CD4-positive, CD25-positive, alpha-beta regulatory T cell (primary cell): ENCODE results near the gene HIBADH. TPM values are rescaled to one million over a fixed set of nuclear protein-coding genes. Genes with fewer than 3 reads are reported as not detected.

Source experiments
- ATAC-seq, 2 donors: fragments of 150-1000 bp; cut with Tn5 transposase; one replicate each; pipeline ENCODE4 v1.10.0; 2021; ENCODE audit warnings: low read depth in 2 of 2, moderate number of reproducible peaks in 2 of 2, moderate library complexity in 1 of 2
- DNase-seq, 3 donors: peaks; one replicate each; pipeline versions ENCODE4 v3.0.0 to v3.0.0-alpha.2; 2012 to 2022; ENCODE audit warnings: mixed read lengths in 1 of 3
- H3K27ac ChIP-seq: one replicate; pipeline ENCODE4 v1.7.0; 2013; ENCODE audit warnings: mild to moderate bottlenecking, low read length; ENCODE audit not compliant: insufficient read depth, poor library complexity, severe bottlenecking
- H3K27me3 ChIP-seq: one replicate; pipeline ENCODE4 v1.7.0; 2013; ENCODE audit warnings: low read length; ENCODE audit not compliant: control insufficient read depth, insufficient read depth
- H3K36me3 ChIP-seq: one replicate; pipeline ENCODE4 v1.7.0; 2013; ENCODE audit warnings: mild to moderate bottlenecking, low read length, moderate library complexity; ENCODE audit not compliant: control insufficient read depth, insufficient read depth
- H3K4me1 ChIP-seq: 2 replicates; pipeline ENCODE4 v1.7.0; 2013; ENCODE audit warnings: mild to moderate bottlenecking, low read length; ENCODE audit not compliant: insufficient read depth, control insufficient read depth, poor library complexity, severe bottlenecking
- H3K4me3 ChIP-seq: one replicate; pipeline ENCODE4 v1.7.0; 2013; ENCODE audit warnings: low read depth, mild to moderate bottlenecking, low read length, moderate library complexity
- H3K9me3 ChIP-seq, 2 experiments: 1 replicate in 1 of 2; 2 replicates in 1 of 2; pipeline ENCODE4 v1.7.0; 2013; ENCODE audit warnings: low read length in 2 of 2, mild to moderate bottlenecking in 1 of 2, moderate library complexity in 1 of 2; ENCODE audit not compliant: control insufficient read depth in 2 of 2
- H3K27ac Mint-ChIP-seq, 3 donors: one replicate each; pipeline ENCODE4 v1.8.0; 2020 to 2022; ENCODE audit warnings: mild to moderate bottlenecking in 3 of 3, mixed read lengths in 3 of 3, moderate library complexity in 2 of 3
- H3K27me3 Mint-ChIP-seq: one replicate; pipeline ENCODE4 v1.8.0; 2022; ENCODE audit warnings: mild to moderate bottlenecking, mixed read lengths
- H3K36me3 Mint-ChIP-seq: one replicate; pipeline ENCODE4 v1.8.0; 2020; ENCODE audit warnings: mixed read lengths
- H3K4me1 Mint-ChIP-seq, 4 donors: one replicate each; pipeline ENCODE4 v1.8.0; 2020 to 2022; ENCODE audit warnings: mixed read lengths in 4 of 4, mild to moderate bottlenecking in 1 of 4
- H3K4me3 Mint-ChIP-seq, 4 donors: one replicate each; pipeline ENCODE4 v1.8.0; 2020 to 2022; ENCODE audit warnings: mild to moderate bottlenecking in 4 of 4, mixed read lengths in 4 of 4, moderate library complexity in 3 of 4
- H3K9me3 Mint-ChIP-seq, 7 donors: one replicate each; pipeline ENCODE4 v1.8.0; 2020 to 2022; ENCODE audit warnings: mixed read lengths in 7 of 7, mild to moderate bottlenecking in 3 of 7, moderate library complexity in 2 of 7
- polyA plus RNA-seq, 4 donors: library from polyadenylated mRNA; unstranded; fragments of 300-500 nt; fragmentation: Illumina TruSeq; gene quantifications; one replicate each; pipeline ENCODE4 v1.2.3, GENCODE V29; 2021
- total RNA-seq: library from RNA; stranded (reverse); gene quantifications from one replicate; pipeline ENCODE4 v1.2.3, GENCODE V29; 2022

Gene HIBADH
- total and polyA plus RNA-seq, 5 donors from 2014 or later = 6.1 to 33.0 (median 26.9) TPM

DNA sequence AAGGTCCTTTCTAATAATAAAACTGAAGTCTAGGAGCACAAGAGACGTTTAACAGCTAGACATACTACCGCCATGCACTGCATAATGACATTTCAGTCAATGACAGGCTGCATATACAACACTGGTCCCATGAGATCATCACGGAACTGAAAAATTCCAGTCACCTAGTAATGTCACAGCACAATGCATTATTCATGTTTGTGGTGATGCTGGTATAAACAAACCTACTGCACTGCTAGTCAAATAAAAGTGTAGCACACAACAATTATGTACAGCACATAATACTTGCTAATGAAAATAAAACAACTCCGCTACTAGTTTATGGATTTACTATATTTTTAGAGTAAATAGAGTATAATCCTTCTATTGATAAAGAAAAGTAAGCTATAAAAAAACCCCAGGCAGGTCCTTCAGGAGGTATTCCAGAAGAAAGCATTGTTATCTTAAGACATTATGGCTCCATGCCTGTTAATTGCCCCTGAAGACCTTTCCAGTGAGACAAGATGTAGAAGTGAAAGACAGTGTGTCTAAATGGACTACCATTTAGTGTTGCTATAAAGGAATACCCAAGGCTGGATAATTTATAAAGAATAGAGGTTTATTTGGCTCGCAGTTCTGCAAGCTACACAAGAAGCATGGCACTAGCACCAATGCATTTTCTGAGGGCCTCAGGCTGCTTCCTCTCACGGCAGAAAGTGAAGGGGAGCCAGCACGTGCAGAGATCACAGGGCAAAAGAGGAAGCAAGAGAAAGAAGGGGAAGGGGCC lies 47.1 kb downstream of the HIBADH start:
- no peak overlapping the region for H3K4me3 ChIP-seq
- H3K36me3 ChIP-seq = peaks cover 14% of the 10 kb centered on the region
- no peak for DNase-seq
- Mint-ChIP-seq H3K36me3 (peaks cover 18% of the 10 kb centered on the region), H3K9me3 (peaks cover 0 to 20% (median 12%) of the 10 kb centered on the region in 7 donors), H3K27ac (no peak overlapping the region), H3K4me1 (peaks cover 4 to 15% (median 7%) of the 10 kb centered on the region in 4 donors), H3K4me3 (no peak overlapping the region), H3K27me3 (no peaks in the 10 kb centered on the region)
- H3K4me1 ChIP-seq = no peaks in the 10 kb centered on the region
- H3K27ac ChIP-seq = no peak overlapping the region
- peaks cover 17 to 23% of the 10 kb centered on the region in 2 experiments for H3K9me3 ChIP-seq
- H3K27me3 ChIP-seq = no peaks in the 10 kb centered on the region
- ATAC-seq = no peak

DNA sequence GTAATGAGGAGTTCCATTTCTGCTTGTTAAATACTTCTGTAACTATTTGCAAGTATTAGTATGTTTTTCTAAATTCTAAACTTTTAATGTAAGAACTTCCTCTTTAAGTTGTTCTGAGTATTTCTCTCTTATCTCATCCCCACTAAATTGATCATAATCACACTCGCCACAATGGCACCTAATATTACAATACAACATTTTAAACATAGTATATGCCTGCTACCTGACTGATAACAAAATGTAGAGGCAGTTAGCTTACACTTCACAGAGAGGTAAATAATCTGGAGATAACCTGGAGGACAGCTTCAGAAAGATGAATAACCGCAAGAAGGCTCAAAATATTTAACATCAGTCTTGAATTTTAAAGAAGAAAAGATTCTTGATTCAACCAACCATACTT lies 48.6 kb downstream of the HIBADH start:
- peaks cover 15% of the 10 kb centered on the region for H3K36me3 Mint-ChIP-seq
- peaks cover 4 to 15% (median 7%) of the 10 kb centered on the region in 4 donors for H3K4me1 Mint-ChIP-seq
- H3K36me3 ChIP-seq = peaks cover 14% of the 10 kb centered on the region
- H3K27me3 Mint-ChIP-seq = no peaks in the 10 kb centered on the region
- H3K9me3 ChIP-seq = peaks cover 4 to 8% of the 10 kb centered on the region in 2 experiments
- H3K27ac ChIP-seq = no peak overlapping the region
- H3K4me1 ChIP-seq = no peaks in the 10 kb centered on the region
- no peak overlapping the region for H3K27ac Mint-ChIP-seq
- DNase-seq (no peak), ATAC-seq (no peak)
- peak overlapping the region in 1 of 4 donors; percentile 55 for H3K4me3 Mint-ChIP-seq
- H3K4me3 ChIP-seq = peak overlapping the region; percentile 16
- H3K27me3 ChIP-seq = no peaks in the 10 kb centered on the region
- H3K9me3 Mint-ChIP-seq = peaks cover 0 to 6% (median 3%) of the 10 kb centered on the region in 7 donors

DNA sequence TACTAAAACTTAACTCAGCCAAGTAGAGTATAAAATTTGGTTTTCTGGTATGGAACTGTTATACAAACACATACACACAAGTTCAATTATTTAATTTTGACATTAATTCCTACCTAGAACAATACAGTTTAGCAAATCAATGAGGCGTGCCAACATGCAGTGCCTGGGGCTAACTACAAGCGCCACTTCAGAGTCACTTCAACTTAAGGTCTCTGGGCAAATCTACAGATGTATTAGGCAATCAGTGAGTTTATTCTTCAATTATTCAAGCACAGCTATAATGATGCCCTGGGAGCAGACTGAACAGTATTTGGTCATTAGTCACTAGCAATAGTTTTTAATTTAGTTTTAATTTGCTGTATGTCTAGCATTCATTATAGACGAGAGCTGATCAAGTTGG lies 51.6 kb downstream of the HIBADH start:
- DNase-seq (no peak), ATAC-seq (no peak)
- Mint-ChIP-seq H3K27me3 (no peaks in the 10 kb centered on the region), H3K27ac (no peak overlapping the region), H3K9me3 (no peaks in the 10 kb centered on the region), H3K4me3 (no peak overlapping the region), H3K36me3 (peaks cover 11% of the 10 kb centered on the region), H3K4me1 (peaks cover 3 to 19% (median 7%) of the 10 kb centered on the region in 4 donors)
- Histone ChIP-seq H3K4me3 (no peak overlapping the region), H3K27ac (no peak overlapping the region), H3K9me3 (no peaks in the 10 kb centered on the region), H3K4me1 (no peaks in the 10 kb centered on the region), H3K27me3 (no peaks in the 10 kb centered on the region), H3K36me3 (peaks cover 3% of the 10 kb centered on the region)

DNA sequence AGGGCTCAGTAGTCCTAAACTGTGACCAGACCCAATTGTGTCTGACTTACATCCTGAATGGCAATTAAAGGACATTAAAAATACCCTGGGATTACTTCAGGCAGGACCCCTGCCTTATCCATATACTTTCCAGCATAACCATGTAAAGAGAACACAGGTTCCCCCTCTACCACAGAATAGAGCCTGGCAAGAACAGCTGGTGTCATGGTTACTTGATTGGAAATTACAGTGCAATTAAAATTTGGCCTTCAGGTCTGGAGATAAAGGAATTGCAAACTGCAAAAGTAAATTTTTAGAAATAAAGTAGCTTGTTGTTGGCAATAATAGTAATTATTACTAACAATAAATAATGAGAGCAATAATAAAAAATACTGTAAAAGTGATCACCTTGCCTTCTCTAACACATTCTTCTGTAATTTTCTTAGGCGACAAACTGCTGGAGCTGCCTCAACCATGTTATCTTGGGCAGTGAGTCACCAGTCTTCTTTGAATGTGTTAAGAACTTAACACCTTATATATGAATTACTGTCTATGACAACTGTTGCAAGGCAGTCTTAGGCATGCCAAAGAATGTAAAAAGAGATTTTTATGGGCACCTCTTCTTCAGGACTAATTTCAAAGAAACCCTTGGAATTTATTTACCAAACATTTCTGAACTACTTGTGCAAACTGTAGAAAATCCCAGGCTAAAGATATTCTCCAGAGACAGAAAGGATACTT lies 53.7 kb downstream of the HIBADH start:
- H3K36me3 ChIP-seq = no peaks in the 10 kb centered on the region
- DNase-seq (no peak), ATAC-seq (no peak)
- no peak overlapping the region for H3K27ac Mint-ChIP-seq
- H3K9me3 ChIP-seq = no peaks in the 10 kb centered on the region
- H3K4me1 Mint-ChIP-seq = peaks cover 0 to 15% (median under 1%) of the 10 kb centered on the region in 4 donors
- H3K9me3 Mint-ChIP-seq = no peaks in the 10 kb centered on the region
- no peaks in the 10 kb centered on the region for H3K27me3 ChIP-seq
- H3K27ac ChIP-seq = no peak overlapping the region
- H3K4me3 ChIP-seq = no peak overlapping the region
- H3K4me1 ChIP-seq = no peaks in the 10 kb centered on the region
- peaks cover 5% of the 10 kb centered on the region for H3K36me3 Mint-ChIP-seq
- H3K27me3 Mint-ChIP-seq = no peaks in the 10 kb centered on the region
- no peak overlapping the region for H3K4me3 Mint-ChIP-seq

DNA sequence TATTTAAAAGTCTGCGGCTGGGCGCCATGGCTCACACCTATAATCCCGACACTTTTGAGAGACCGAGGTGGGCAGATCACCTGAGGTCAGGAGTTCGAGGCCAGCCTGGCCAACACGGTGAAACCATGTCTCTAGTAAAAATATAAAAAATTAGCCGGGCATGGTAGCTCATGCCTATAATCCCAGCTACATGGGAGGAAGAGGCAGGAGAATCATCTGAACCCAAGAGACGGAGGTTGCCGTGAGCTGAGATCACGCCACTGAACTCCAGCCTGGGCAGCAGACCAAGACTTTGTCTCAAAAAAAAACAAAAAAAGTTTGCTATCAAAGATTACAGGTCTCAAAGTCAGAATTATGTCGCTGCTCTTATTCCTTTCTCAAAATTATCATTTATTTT lies 55.5 kb downstream of the HIBADH start:
- Mint-ChIP-seq H3K27me3 (no peaks in the 10 kb centered on the region), H3K4me3 (no peak overlapping the region), H3K27ac (no peak overlapping the region)

DNA sequence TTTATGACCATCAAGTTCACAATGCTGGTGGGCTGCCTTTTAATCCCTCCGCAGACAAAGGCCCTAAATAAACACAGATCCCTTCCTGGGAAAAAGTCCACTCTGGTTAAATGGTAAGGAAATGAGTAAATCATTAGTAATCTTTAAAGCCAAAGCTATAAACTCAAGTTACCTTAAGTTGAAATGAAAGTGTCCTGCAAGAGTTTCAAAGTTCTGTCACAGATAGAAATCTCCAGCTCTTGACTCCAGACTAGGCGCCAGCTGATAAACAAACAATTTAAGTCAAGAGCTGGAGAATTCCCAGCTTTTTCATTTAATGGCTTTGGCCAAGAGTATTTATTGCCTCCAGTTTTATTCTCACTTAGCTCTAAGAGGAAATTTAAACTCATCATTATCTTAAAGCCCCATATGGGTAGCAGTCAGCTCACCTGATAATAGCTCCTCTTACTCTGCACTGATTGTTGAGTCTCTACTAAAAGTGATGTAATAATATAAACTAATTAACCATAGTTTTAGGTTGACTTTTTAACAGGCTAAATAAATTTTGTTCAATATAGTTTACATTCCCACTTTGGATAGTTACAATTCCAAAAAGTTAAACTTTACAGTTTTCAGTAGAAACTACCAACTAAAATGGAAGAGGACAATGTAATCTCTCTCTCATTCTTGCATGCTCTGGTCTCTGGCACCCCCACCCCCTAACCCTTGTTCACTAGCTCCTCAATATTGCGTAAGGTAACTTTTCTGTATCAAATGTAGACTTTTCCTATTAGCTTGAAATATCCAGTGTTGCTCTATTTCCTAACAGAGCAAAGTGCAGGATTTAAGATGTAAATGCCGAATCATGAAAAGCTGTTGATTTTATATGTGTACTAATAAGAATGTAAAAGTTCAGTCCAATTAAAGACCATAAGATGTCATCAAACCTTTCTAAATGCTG lies 56.1 kb downstream of the HIBADH start:
- H3K4me3 ChIP-seq = no peak overlapping the region
- H3K36me3 Mint-ChIP-seq = peaks cover 12% of the 10 kb centered on the region
- H3K27ac ChIP-seq = no peak overlapping the region
- no peaks in the 10 kb centered on the region for H3K9me3 Mint-ChIP-seq
- H3K4me3 Mint-ChIP-seq = no peak overlapping the region
- no peaks in the 10 kb centered on the region for H3K27me3 Mint-ChIP-seq
- peaks cover 0 to 15% (median 0%) of the 10 kb centered on the region in 4 donors for H3K4me1 Mint-ChIP-seq
- no peaks in the 10 kb centered on the region for H3K9me3 ChIP-seq
- ATAC-seq (no peak), DNase-seq (no peak)
- H3K27ac Mint-ChIP-seq = no peak overlapping the region
- no peaks in the 10 kb centered on the region for H3K36me3 ChIP-seq
- no peaks in the 10 kb centered on the region for H3K27me3 ChIP-seq
- H3K4me1 ChIP-seq = no peaks in the 10 kb centered on the region

More for the DNA sequence above, 55.5 kb downstream of the HIBADH start:
- DNase-seq (no peak), ATAC-seq (no peak)
- Mint-ChIP-seq H3K4me1 (peaks cover 0 to 15% (median 0%) of the 10 kb centered on the region in 4 donors), H3K9me3 (no peaks in the 10 kb centered on the region), H3K36me3 (peaks cover 12% of the 10 kb centered on the region)
- Histone ChIP-seq H3K9me3 (no peaks in the 10 kb centered on the region), H3K4me1 (no peaks in the 10 kb centered on the region), H3K27me3 (no peaks in the 10 kb centered on the region), H3K4me3 (no peak overlapping the region), H3K36me3 (no peaks in the 10 kb centered on the region), H3K27ac (no peak overlapping the region)

DNA sequence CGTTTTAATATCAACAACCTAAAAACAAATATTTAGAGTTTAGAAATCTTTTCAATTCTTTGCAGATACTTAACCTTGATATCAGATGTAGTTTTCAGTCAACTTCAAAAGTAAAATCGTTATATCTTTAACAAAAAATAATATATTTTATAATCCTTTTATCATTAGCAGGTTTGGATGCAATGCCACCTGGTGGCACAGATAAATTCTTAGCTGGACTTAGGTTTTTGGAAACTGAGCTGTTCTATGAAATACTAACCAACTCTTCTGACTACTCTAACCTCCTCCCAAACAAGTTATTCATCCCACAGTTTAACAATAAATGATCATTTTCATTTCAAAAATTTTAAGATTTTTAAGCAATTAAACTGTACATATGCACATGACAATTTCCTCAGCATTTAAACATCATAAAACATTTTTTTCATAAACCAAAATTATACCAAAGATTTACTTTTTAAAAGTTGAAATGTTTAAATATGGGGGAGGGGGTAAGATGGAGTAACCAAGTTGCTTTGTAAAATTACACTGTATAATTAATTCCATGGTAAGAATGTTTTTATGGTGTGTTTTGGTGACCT lies 56.9 kb downstream of the HIBADH start:
- no peaks in the 10 kb centered on the region for H3K27me3 Mint-ChIP-seq
- no peaks in the 10 kb centered on the region for H3K36me3 ChIP-seq
- H3K27ac ChIP-seq = no peak overlapping the region
- no peak overlapping the region for H3K27ac Mint-ChIP-seq
- DNase-seq = peak in 1 of 3 donors; percentile 22
- H3K9me3 ChIP-seq = no peaks in the 10 kb centered on the region
- no peak for ATAC-seq
- no peak overlapping the region for H3K4me3 Mint-ChIP-seq
- H3K4me1 Mint-ChIP-seq = peaks cover 0 to 15% (median 0%) of the 10 kb centered on the region in 4 donors
- no peaks in the 10 kb centered on the region for H3K27me3 ChIP-seq
- H3K4me1 ChIP-seq = no peaks in the 10 kb centered on the region
- no peak overlapping the region for H3K4me3 ChIP-seq
- no peaks in the 10 kb centered on the region for H3K9me3 Mint-ChIP-seq
- peaks cover 12% of the 10 kb centered on the region for H3K36me3 Mint-ChIP-seq
